Measurements from ENCODE around the gene CD84. TPM values are rescaled to one million over a fixed set of nuclear protein-coding genes. Genes with fewer than 3 reads are reported as not detected.
"Not testable (repeated sequence)": the region's sequence is repeated elsewhere in the genome, so short reads cannot be mapped to it uniquely, and the experiment has no call there.

CD84 gene
- total and polyA plus RNA-seq, 2 donors (not counting 1 experiment from before 2014, with no cell fraction given) = 19.8 to 63.9 TPM

- intact Hi-C loops (cut with micrococcal nuclease); H4K20me1 ChIP-seq (ENCODE audit: control insufficient read depth, insufficient read depth, low read length, poor library complexity, severe bottlenecking); H3K4me2 ChIP-seq (replicated peaks; ENCODE audit: low read depth, low read length, poor library complexity, severe bottlenecking); H3K9ac ChIP-seq (ENCODE audit: low read length); H3K4me3 Mint-ChIP-seq; H2AFZ ChIP-seq (ENCODE audit: insufficient read depth, low read depth, low read length, poor library complexity, severe bottlenecking); H3K9me3 ChIP-seq (ENCODE audit: control extremely low read depth in 1 of 3, control insufficient read depth in 2 of 3, insufficient read depth in 1 of 3, low read length in 2 of 3); H3K27me3 ChIP-seq (replicated peaks in 1 of 4; ENCODE audit: control extremely low read depth in 1 of 4, control insufficient read depth in 3 of 4, insufficient read depth in 4 of 4, low read length in 3 of 4); H3K27me3 Mint-ChIP-seq; H3K9me3 Mint-ChIP-seq (ENCODE audit: insufficient read depth); ATAC-seq (ENCODE audit: low read depth); H3K4me3 ChIP-seq (ENCODE audit: control extremely low read depth in 1 of 5, extremely low read depth in 1 of 5, insufficient read depth in 1 of 5, low read depth in 2 of 5, low read length in 4 of 5); DNase-seq: not testable (repeated sequence)
- Mint-ChIP-seq H3K27ac (peak overlapping the region; percentile 57), H3K4me1 (peaks cover 82% of the 10 kb centered on the region)
- CTCF ChIA-PET = interaction anchor here (0.7 to 3.5 kb wide), 4 partner anchors 11 to 53 kb away, joined by 3 to 13 read pairs (median 3); no protein-coding TSS in a partner anchor
- Histone ChIP-seq H3K4me1 (ENCODE audit: control insufficient read depth in 2 of 2, insufficient read depth in 2 of 2, low read length in 2 of 2) (peaks cover 33 to 48% of the 10 kb centered on the region in 2 donors), H3K27ac (ENCODE audit: low read length in 2 of 2) (peak overlapping the region in 1 of 2 donors; percentile 33), H3K79me2 (ENCODE audit: control insufficient read depth, insufficient read depth, low read length) (peaks cover 77% of the 10 kb centered on the region), H3K36me3 (replicated peaks in 1 of 2; ENCODE audit: control extremely low read depth in 1 of 2, control insufficient read depth in 1 of 2, extremely low read depth in 1 of 2, insufficient read depth in 2 of 2, low read length in 1 of 2) (peaks cover 3 to 69% of the 10 kb centered on the region in 2 experiments)
- POLR2A ChIA-PET = interaction anchor here (1.5 kb wide), 1 partner anchor 13 kb away, joined by 3 read pairs; no protein-coding TSS in a partner anchor
- WGBS (ENCODE audit: insufficient coverage) = 100% methylated on average over 2 of the region's 3 CpGs
Measured at GRCh38 chr1:160498301-160499065, 80.8 kb downstream of the CD84 start.

GRCh38 chr1:160496334-160496733 lies 83.0 kb downstream of the CD84 start:
- no peak overlapping the region for H3K4me3 Mint-ChIP-seq
- CTCF ChIA-PET = interaction anchor here (0.6 to 1.2 kb wide), 2 partner anchors 27 to 39 kb away, joined by 3 read pairs; no protein-coding TSS in a partner anchor
- TF ChIP-seq EZH2 (IDR thresholded peaks at IDR 0.05; ENCODE audit: borderline replicate concordance, insufficient read depth, low read depth, low read length, poor library complexity, severe bottlenecking) (no peak), CTCF (IDR thresholded peaks at IDR 0.05) (no peak)
- H3K9me3 Mint-ChIP-seq (ENCODE audit: insufficient read depth) = no peaks in the 10 kb centered on the region
- no peak overlapping the region for H3K4me2 ChIP-seq (replicated peaks; ENCODE audit: low read depth, low read length, poor library complexity, severe bottlenecking)
- no peak overlapping the region for H3K9ac ChIP-seq (ENCODE audit: low read length)
- H3K4me1 Mint-ChIP-seq = peaks cover 61% of the 10 kb centered on the region
- no peaks in the 10 kb centered on the region for H4K20me1 ChIP-seq (ENCODE audit: control insufficient read depth, insufficient read depth, low read length, poor library complexity, severe bottlenecking)
- H3K27ac ChIP-seq (ENCODE audit: low read length in 2 of 2) = peak overlapping the region in 1 of 2 donors; percentile 56
- H3K36me3 ChIP-seq (replicated peaks in 1 of 2; ENCODE audit: control extremely low read depth in 1 of 2, control insufficient read depth in 1 of 2, extremely low read depth in 1 of 2, insufficient read depth in 2 of 2, low read length in 1 of 2) = peaks cover 6 to 69% of the 10 kb centered on the region in 2 experiments
- H3K27me3 ChIP-seq (replicated peaks in 1 of 4; ENCODE audit: control extremely low read depth in 1 of 4, control insufficient read depth in 3 of 4, insufficient read depth in 4 of 4, low read length in 3 of 4) = no peaks in the 10 kb centered on the region
- DNase-seq = no peak
- no peak overlapping the region for H3K27ac Mint-ChIP-seq
- H3K9me3 ChIP-seq (ENCODE audit: control extremely low read depth in 1 of 3, control insufficient read depth in 2 of 3, insufficient read depth in 1 of 3, low read length in 2 of 3) = peaks cover 0 to 7% (median 3%) of the 10 kb centered on the region in 3 donors
- H3K4me3 ChIP-seq (ENCODE audit: control extremely low read depth in 1 of 5, extremely low read depth in 1 of 5, insufficient read depth in 1 of 5, low read depth in 2 of 5, low read length in 4 of 5) = no peak overlapping the region
- intact Hi-C loops (cut with micrococcal nuclease) = no loop called here
- H3K4me1 ChIP-seq (ENCODE audit: control insufficient read depth in 2 of 2, insufficient read depth in 2 of 2, low read length in 2 of 2) = peaks cover 34 to 54% of the 10 kb centered on the region in 2 donors
- no peak for ATAC-seq (ENCODE audit: low read depth)
- POLR2A ChIA-PET = no interaction called here
- WGBS (ENCODE audit: insufficient coverage) = 100% methylated on average over 1 of the region's 4 CpGs
- H2AFZ ChIP-seq (ENCODE audit: insufficient read depth, low read depth, low read length, poor library complexity, severe bottlenecking) = no peak overlapping the region
- H3K79me2 ChIP-seq (ENCODE audit: control insufficient read depth, insufficient read depth, low read length) = peaks cover 67% of the 10 kb centered on the region
- no peaks in the 10 kb centered on the region for H3K27me3 Mint-ChIP-seq
